HG02884 (cell line): ENCODE results near the gene SLC35A1.

Experiments
- ATAC-seq: cut with Tn5 transposase; IDR thresholded peaks from one replicate; pipeline ENCODE4 v1.9.1; 2021; ENCODE audit warnings: mild to moderate bottlenecking, moderate library complexity; ENCODE audit not compliant: unreplicated experiment

SLC35A1 gene

DNA sequence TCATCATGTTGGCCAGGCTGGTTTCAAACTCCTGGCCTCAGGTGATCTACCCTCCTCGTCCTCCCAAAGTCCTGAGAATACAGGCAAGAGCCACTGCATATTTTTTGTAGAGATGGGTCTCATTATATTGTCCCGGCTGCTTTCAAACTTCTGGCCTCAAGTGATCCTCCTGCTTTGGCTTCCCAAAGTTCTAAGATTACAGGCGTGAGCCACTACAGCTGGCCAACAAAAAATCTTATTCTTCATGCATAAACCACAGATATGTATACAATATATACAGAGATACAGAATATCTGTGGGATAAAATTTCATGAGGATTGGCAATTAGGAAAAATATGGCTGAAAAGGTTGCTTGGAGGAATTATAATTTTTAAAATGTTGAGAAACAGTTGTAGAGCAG lies 49.9 kb downstream of the SLC35A1 start:
- no peak for ATAC-seq

DNA sequence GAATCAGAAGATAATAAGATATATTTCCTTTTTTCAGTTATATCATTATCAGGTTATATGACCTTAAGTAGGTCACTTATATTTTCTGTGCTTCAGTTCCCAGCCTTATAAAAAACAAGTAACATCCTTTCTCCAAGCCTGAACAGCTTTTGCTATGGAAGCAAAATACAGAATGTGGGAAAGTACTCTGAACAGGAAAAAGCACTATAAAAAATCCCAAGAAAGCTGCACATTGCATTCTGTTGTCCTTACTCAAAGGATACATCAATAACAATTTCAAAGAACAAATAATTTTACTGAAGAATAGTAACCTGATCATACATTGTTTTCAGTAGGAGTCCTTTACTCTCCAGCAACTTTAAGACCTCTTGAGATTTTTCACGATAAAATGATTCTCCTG lies 56.4 kb downstream of the SLC35A1 start:
- ATAC-seq: no peak

- ATAC-seq: no peak
Observed at GRCh38 chr6:87534377-87535047, 61.7 kb downstream of the SLC35A1 start.

DNA sequence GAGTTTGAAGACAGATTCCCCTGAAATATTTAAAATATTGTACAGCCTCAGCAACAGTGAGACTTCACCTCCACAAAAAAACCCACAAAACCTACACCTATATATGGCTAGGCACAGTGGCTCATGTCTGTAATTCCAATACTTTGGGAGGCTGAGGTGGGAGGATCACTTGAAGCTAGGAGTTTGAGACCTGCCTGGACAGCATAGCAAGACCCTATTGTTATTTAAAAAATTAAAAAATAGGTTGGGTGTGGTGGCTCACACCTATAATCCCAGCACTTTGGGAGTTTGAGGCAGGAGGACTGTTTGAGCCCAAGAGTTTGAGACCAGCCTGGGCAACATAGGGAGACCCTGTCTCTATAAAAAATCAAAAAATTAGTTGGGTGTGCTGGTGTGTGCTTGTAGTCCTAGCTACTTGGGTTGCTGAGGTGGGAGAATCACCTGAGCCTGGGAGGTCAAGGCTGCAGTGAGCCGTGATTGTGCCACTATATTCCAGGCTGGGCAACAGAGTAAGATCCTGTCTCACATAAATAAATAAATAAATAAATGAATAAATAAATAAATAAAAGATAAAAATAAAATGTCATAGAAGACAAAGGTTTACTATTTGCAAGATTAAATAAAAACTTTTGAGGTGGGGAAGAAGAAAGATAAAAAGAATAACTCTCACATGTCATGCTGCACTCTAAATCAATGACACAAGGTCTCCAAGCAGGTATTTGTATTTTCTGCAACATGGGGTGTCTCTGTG lies 65.9 kb downstream of the SLC35A1 start:
- ATAC-seq: no peak

DNA sequence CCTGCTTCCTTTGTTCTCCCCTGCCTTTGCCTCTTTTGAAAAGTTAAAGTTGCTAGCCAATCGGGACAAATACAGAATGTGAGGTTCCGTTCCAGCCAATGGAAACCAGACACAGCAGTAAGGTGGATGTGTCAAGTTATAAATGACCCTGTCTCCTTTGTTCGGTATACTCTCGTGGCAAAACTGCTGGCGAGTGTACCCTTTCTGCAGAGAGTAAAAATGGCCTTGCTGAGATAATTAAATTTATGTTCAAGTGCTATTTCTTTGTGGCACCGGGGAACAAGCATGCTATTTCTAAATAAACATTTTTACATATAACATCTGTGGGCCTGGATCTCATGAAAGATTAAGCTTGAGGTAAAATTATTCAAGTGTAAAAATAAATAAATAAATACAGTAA lies 66.8 kb downstream of the SLC35A1 start:
- no peak for ATAC-seq

GRCh38 chr6:87540539-87540938 lies 67.8 kb downstream of the SLC35A1 start:
- ATAC-seq: no peak

- no peak for ATAC-seq
Observed at GRCh38 chr6:87541041-87541440, 68.3 kb downstream of the SLC35A1 start.

- no peak for ATAC-seq
Observed at GRCh38 chr6:87541744-87542143, 69.0 kb downstream of the SLC35A1 start.

DNA sequence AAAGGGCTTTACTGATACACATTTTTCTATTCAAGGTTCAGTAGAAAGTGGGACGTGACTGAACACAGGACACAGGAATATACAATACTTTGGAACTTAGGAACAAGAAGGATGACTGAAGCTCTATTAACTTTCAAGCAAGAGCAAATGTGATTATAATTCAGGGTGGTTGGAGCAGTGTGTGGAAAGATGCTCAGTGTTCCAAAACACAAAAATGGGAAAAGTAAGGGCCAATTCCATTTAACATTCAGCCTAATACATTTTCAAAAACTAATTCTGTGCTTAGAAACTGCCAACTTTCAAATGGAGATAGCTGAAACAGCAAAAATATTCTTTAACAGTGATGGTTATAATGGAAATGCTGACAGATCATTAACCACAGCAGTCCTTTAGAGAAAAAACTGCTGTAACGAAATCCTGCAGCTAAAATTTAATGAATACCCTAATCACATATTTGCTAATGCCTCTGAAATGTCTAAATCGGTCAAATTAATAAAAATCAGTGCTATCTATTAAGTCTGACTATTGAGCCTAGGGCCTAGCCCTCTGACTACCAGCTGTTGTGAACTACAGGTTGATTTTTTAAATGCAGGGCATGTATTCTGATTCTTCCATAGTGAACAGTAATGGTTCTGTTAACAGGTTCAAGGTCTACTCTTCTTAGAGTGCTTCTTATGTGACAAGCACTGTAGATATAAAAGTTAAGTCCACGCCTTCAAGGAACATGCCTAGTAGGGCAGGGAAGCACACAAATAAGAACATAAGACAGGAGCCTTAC lies 71.1 kb downstream of the SLC35A1 start:
- ATAC-seq: no peak

DNA sequence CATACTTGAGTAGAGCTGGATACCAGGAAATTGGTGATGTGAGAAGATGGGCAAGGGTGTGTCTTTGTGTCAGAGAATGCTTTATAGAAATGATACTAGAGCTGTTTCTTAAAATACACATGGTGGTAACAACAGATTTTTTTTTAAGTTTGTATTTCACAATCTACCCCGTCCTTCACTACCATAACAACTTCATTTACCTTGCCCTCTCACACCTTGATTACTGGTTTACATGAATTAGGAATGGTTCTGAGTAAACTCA lies 71.6 kb downstream of the SLC35A1 start:
- ATAC-seq: no peak

DNA sequence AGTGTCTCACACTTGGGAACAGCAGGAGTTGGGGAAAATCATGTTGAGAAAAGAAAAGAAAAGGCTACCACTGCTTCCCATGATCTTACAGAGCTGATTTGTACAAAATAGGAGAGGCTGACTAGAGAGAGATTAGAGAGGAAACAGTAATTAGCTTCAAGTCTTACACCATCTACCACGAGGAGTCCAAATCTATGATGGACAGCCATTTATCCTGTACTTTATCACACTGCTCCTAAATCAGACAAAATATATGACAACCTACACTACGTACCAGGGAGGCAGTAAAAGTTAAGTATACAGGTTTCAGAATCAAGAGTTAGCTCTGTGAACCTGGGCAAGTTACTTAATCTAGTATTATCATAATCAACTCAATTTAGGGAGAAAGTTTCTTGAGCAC lies 79.0 kb downstream of the SLC35A1 start:
- no peak for ATAC-seq

- no peak for ATAC-seq
Observed at GRCh38 chr6:87553159-87553765, 80.5 kb downstream of the SLC35A1 start.

DNA sequence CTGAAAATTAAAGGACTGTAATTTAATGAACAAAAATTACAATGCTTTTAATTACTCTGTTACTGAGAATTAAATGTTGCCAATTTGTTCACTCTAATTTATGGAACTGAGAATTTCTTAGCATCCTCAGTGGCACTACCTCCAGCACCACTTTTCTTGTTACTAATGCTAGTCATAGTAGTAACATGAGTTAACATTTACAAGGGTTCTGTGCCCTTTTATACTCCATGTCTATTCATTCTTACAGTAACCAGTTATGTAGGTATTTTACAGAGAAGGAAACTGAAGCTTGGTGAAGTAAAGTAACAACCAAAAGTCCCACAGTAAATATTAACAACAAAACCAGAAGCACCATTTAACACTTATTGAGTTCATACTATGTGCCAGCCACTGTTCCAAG lies 82.7 kb downstream of the SLC35A1 start:
- ATAC-seq: no peak

DNA sequence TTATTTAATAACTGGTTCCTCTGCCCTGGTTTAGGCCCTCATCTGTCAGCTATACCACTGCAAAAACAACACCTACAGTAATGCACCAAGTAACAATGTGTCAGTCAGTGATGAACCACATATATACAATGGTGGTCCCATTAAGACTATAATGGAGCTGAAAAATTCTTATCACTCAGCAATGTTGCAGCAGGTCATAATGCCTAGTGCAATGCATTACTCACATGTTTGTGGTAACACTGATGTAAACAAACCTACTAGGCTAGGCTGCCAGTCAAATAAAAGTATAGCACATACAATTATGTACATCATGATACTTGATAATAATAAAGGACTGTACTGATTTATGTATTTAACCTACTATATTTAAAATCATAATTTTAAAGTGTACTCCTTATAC lies 85.7 kb downstream of the SLC35A1 start:
- no peak for ATAC-seq

DNA sequence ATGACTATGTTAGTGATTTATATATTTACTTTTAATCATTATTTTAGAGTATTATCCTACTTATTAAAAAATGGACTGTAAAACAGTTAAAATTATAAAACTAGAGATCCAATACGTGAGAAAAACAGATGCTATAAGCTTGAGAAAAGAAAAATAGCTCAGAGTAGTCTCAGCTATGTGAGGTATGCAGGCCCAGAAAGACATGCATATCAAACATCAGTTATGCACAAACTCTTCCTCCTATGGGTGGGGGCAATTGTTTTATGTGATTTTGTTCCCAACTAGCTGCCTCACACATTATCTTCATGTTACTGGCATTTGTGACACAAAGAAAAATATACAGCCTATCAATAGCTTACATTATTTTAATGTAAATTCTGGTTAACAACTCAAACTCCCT lies 88.2 kb downstream of the SLC35A1 start:
- no peak for ATAC-seq
